Stimulated activated CD4-positive, alpha-beta T cell treated with anti-CD3 and anti-CD28 coated beads, Interleukin-4, amount 100 ng/mL, for 4 hours (primary cell): Measurements from ENCODE around the gene PHETA2.

Experiments used
- DNase-seq, 2 experiments: peaks; one replicate each; pipeline ENCODE4 v3.0.0-alpha.2; 2020

The PHETA2 gene, protein sequence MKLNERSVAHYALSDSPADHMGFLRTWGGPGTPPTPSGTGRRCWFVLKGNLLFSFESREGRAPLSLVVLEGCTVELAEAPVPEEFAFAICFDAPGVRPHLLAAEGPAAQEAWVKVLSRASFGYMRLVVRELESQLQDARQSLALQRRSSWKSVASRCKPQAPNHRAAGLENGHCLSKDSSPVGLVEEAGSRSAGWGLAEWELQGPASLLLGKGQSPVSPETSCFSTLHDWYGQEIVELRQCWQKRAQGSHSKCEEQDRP

DNA sequence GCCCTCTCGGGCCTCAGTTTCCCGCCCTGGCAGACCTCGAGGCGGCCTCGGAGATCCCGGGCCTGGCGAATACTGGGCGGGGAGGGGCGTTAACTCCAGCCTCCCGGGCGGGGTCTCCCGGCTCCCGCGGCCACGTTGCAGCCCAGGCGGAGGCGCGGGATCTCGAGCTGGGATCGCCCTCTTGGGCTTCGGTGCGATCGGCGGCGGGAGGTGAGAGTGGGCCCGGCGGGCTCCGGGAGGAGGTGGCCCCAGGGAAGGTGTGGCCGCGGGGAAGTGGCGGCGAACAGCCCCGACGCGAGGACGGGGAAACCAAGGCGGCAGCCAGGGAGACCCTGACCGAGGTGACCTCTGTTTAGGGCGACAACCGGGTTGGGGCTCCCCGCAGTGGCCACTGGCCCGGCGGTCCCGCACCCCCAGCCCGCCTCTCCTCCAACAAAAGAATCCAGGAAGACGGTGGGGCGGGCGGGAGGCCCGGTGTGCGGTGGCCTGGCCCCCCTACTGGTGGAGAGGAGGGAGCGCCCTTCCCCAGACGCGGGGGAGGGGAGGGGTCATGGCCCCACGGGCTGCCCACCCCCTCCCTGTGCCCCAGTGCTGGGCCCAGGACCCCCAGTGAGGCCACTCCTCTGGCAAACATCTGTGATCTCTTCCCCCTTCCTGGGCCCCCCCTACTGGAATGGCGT lies at the start of gene PHETA2:
Gene PHETA2, plus strand, starts transcription at position 117 of the 680 bp plus-strand sequence. CDS start 3,046 bp downstream, outside the sequence.
- DNase-seq, result peak; percentile 32 to 56

DNA sequence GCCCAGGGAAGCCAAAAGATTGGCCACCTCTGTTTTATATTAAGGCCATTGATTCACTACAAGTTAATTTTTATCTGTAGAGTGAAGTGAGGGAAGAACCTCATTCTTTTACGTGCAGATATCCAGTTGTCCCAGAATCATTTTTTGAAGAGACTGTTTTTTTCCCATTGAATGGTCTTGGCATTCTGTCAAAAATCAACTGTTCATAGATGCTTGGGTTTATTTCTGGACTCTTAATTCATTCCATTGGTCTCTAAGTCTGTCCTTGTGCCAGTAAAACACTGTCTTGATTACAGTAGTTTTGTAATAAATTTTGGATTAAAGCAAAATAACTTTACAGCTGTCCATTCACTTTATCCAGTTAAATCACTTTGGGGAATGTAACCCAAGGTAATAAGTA lies 48.6 kb upstream of the PHETA2 start:
- no peak for DNase-seq

DNA sequence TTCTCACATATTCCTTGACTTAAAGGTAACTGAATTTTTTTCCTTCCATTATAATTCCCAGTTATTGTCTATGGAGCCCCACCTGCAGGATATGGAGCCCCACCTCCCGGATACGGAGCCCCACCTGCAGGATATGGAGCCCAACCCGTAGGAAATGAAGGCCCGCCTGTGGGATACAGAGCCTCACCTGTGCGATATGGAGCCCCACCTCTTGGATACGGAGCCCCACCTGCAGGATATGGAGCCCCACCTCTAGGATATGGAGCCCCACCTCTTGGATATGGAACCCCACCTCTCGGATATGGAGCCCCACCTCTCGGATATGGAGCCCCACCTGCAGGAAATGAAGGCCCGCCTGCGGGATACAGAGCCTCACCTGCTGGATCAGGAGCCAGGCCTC lies 47.3 kb upstream of the PHETA2 start:
- no peak for DNase-seq

DNA sequence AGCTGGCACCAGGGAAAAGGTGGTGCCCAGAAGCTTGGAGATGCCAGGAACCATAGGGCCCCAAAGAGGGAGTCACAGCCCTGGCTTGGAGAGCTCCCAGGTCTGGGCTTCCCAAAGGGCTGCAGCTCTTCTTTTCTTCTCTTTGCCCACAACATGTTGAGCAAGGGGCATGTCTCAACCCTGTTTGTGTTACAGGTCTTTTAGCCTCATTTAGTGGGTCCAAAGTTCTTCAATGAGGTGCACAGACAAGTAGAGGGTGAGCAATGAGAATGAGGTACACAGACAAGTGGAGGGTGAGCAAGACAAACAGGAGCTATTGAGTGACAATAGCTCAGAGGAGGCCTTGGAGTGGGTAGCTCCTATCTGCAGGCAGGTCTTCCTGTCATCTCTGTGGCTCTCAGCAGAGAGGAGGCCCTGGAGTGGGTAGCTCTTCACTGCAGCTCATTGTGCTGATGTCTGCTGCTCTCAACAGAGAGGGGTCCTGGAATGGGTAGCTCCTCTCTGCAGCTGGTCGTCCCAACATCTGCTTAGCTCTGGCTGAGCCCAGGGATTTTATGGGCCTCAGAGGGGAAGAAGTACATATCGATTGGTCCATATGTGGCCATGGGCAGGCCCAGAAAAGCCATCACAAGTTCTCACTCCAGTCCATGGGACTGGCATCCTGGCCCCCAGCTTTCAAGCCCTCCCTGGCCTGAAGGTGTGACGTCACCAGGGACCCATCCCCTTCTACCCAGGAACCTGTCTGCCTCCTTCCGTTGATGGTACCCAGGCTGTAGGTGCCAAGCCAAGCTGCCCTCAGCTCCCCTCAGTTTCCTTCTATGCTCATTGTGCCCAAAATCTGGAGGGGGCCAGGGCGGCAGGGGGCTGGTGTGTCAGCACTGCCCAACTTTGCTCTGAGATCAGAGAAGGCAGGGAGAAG lies 40.5 kb upstream of the PHETA2 start:
- DNase-seq, result no peak

DNA sequence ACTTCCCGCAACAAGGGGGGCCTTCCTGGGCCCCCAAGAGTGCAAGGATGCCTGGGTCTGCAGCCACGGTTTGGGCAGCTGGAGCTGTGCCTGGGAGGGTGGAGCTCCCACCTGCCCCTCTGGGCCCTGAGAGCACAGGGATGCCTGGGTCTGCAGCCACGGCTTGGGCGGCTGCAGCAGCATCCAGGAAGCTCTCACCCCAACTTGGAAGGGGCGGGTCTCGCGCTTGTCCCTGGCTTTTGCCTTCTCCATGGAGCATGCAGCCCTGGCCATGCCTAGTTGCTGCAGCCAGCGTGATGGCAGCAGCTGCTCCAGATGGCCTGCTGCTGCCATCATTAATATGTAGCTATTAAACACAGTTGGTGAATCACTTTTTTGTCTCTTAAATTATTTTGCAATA lies 38.8 kb upstream of the PHETA2 start:
- no peak for DNase-seq

DNA sequence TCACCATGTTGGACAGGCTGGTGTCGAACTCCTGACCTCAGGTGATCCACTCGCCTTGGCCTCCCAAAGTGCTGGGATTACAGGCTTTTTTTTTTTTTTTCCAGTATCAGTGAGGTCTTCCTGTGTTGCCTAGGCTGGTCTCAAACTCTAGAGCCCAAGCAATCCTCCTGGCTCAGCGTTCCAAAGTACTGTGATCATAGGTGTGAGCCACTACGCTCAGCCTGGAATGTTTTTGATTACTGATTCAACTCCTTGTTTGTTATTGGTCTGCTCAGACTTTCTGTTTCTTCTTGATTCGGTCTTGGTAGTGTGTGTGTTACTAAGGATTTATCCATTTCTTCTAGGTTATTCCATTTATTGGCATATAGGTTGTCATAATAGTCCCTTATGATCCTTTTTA lies 34.8 kb upstream of the PHETA2 start:
- DNase-seq, result no peak

DNA sequence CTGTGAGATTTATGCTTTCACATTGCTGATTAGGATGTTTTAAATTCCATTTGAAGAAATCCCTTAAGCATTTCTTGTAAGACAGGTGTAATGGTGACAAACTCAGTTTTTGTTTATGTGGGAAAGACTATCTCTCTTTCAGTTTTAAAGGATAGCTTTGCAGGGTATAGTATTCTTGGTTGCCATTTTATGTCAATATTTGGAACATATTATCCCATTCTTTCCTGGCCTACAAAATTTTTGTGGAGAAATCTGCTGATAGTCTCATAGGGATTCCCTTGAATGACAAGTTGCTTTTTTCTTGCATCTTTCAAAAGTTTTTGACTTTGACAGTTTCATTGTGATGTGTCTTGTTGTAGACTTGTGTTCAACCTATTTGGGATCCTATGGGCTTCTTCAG lies 32.3 kb upstream of the PHETA2 start:
- DNase-seq, result no peak

DNA sequence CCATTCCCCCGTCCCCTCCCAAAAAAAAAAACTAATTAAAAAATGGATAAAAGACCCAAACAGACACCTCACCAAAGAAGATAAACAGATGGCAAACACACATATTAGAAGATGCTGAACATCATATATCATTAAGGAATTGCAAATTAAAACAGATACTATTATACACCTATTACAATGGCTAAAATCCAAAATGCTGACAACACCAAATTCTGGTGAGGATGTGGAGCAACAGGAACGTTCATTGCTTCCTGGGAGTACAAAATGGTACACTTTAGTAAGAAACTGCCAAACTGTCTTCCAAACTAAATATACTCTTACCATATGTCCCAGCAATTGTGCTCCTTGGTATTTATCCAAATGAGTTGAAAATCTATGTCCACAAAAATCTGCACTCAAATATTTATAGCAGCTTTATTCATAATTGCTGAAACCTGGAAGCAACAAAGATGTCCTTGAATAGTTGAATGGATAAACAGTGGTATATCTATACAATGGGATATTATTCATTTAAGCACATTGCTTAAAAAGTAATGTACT lies 23.3 kb upstream of the PHETA2 start:
- DNase-seq, result no peak

DNA sequence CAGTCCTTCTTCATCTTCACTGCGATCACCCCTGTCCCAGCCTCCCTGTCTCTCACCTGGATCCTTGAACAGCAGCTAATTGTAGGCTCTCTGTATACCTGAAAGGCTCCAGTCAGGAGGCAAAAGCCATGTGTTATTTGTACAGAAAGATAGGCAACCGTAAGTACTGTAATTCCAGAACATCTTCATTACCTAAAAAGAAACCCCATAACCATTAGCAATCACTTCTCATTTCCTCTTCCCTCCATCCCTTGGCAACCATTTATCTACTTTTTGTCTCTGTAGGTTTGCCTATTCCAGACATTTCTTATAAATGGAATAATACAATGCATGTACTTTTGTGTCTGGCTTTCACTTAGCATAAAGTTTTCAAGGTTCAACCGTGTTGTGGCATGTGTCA lies 21.3 kb upstream of the PHETA2 start:
- no peak for DNase-seq

DNA sequence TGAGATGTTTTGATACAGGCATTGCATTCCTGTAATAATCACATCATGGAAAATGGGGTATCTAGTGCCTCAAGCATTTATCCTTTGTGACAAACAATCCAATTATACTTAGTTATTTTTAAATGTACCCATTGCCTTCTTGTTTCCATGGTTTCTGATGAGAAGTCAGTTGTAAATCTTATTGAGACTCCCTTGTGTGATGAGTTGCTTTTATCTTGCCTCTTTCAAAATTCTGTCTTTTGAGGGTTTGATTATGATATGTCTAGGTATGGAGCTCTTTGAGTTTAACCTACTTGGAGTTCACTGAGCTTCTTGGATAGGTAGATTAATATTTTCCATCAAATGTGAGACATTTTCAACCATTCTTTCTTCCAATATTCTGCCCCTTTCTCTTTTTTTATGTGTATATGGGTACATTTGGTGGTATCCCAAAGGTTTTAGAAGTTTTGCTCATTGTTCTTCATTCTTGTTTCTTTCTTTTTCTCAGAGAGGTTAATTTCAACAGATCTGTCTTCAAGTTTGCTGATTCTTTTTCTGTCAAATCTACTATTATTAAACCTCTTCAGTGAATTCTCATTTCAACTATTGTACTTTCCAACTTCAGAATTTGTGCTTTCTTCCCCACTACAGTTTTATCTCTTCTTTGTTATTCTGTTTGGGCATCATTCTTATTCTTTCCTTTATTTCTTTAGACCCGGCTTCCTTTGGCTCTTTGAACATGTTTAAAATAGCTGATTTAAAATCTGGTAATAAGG lies 17.1 kb upstream of the PHETA2 start:
- DNase-seq, result no peak

DNA sequence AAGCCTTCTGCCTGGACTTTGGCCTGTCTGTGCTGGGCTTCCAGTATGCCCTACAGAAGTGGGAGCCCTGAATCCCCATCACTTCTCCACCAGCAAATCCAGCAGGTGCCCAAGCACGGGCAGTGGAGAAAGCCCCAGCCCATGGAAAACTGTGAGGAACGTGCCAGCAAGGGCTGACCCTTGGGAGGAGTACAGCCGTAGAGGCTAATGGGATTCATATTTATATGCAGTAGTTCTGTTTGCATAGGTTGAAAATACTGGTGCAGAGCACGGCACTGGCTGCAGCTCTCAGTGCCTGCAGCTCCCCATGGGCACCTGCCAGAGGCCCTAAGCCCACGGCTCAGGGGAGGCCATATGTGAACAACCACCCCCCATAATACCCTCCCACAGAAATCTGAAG lies 13.6 kb upstream of the PHETA2 start:
- no peak for DNase-seq

DNA sequence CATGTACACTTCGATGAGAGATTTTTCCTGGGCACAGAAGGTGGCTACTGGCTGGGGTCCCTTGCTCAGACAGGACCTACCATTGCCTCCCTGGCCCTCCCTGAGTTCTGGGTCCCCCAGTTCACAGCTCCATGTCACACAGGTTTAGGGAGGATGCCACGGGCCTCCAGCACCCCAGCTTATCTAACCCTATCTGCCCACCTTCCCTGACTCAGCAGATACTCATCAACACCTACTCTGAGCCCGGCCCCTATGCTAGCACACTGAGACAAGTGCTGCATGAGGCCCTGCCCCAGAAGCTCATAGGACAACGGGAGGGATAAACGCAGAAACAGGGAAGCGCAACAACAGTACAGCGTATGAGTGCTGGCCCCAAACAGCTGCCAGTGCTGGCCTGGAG lies 13.0 kb upstream of the PHETA2 start:
- DNase-seq, result no peak

DNA sequence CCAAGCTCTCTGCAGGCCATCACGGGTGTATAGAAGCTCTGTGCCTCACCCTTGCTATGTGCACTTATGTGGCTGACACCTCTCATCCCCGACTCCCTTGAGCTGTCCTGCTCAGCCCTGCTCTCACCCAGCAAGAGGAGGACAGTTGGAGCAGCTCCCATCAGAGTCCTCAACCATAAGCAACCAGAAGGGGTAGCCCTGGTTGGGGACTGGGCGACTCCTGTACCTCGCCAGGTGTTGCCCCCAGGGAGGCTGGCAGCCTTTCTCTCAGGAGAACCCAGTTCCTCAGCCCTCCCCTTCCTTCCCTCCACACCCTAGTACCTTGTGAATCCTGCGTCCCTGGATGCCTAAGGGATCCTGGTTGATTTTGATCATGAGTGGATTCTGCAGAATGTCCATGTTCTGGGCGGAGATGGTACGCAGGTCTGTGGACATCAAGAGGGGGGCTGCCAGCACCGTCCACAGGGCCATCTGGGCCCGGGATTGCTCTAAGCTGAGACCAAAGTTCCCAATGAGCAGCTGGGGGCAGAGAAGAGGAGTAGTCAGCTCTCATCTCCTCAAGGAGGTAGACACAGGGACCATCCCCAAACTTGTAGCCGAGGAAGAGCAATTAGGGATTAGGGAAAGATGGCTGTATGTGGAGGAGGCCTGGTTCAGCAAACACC lies 11.4 kb upstream of the PHETA2 start:
- no peak for DNase-seq

DNA sequence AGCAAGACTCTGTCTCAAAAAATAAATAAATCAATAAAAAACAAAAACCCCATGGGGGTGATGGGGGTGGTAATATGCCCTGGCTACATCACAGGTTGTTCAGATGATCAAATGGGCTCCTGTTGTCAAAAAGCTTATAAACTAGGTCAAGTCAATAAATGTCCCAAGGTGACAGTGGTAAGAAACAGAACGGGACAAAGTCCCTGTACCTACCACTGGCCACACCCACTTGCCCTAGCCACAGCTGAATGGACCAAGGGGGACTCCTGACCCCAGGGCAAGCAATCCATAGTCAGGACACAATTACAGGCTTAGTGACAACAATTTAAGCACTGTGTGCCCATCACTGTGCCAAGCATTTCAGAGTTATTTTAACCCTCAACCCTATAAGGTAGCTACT lies 9.4 kb upstream of the PHETA2 start:
- DNase-seq, result no peak

DNA sequence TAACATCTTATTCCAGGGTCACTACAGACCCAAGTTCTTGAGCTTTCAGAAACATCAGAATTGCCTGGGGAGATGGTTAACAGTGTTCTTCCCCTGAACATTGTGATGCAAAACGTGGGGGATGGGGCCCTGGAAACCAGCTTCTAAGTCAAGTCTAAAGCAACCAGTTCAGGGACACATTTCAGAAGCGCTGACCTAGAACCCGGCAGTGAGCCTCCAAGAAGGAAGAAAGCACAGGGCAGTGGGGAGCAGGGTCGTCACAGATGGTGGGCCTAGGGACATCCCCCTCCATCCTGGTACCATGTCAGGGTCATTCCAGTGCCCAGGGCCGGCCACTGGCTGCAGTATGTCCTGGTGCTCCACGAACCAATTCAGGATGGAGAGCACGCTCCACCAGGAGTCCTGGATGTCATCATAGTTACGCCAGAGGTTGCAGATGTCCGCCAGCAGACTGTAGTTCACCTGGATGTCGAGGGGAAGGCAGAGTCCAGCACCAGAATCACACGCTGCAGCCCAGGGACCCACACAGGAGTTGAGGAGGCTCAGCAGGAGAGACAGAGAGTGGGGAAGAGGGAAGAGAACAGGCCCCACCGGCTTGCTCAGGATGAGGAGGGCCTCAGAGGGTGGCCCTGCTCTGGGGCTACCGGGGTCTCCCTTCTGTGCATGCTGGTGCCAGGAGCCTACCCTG lies 8.5 kb upstream of the PHETA2 start:
- no peak for DNase-seq

DNA sequence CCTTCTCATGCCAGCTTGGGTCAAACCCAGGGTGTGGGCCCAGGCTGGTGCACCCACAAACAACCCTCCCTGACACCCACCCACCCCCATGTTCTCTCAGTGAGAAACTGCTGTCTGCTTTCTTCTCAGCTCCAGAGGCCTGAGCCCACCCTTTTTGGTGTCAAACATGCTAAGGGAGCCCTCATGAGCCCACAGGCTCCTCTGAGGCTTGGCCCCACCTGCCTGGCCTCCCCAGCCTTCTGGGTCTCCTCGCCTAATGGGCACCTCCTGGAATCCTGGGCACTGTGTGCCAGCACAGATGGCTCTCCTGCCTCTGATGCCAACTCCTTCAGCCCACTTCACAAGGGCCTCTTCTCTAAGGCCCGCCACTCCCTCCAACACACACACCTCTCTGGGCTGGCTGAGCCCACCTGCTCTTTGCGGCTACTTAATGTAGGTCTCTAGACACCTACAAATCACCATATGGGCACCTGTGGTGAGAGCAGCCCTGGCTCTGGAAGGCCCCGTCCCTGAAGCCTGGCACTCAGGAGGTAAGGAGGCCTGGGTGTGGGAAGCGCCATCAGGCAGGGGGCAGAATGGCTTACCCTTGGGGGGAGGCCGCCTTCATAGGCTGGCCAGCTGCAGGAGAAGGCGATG lies 7.8 kb upstream of the PHETA2 start:
- DNase-seq, result no peak

DNA sequence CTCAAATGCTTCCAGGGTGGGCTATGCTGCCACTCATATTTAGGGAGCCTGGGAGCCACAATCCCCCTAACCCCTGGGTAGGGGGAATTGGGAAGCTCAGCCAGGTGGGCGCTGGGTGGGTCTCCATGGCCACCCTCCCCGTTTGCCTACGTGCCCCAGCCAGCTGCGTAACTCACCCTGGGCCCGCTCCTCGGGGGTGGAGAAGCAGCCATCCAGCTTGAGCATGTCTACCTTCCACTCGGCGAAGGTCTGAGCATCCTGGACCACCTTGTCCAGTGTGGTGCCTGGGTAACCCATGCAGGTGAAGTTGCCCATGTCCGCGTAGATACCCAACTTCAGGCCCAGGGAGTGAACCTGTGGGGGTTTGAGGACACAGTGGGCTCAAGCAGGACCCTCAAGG lies 7.1 kb upstream of the PHETA2 start:
- no peak for DNase-seq

DNA sequence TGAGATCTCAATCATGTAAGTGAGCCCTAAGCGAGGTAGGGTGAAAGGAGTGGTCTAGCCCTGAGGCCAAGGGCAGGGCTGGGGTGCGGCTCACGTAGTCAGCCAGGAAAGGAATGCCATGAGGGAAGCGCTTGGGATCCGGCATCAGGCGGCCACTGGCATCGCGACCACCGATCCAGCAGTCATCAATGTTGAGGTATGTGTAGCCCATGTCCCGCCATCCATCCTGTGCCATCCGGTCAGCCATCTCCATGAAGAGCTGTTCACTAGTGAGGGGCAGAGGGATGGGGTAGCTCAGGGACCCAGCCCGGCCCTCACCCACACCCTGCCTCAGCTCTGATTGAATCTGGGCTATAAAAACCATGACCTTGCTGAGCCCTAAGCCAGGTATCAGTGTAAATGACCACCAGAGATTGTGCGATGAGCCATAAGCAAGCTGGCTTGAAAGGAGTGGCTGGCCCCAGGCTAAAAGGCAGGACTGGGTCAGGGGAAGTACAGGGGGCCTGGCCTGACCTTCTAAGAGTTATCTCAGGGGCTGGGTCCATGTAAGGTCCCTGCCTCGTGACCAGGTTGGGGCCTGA lies 6.3 kb upstream of the PHETA2 start:
- no peak for DNase-seq

DNA sequence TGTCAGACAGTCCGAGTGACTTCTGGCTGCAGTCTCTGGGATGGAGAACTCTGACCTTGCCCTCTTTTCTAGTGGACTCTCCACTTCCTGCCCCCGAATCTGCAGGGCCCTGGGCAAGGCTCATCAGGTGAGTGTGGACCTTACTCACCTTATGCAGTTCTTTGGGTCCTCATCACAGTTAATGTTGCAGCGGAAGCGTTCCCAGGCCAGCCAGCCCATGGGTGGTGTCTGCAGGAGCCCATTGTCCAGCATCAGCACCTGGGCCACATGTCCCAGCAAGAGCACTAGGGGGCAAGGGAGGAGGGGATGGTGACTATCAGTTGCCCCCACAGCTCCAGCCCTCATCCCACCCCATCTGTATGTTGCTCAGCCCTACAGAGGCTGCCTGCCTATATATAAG lies 5.8 kb upstream of the PHETA2 start:
- DNase-seq, result no peak

DNA sequence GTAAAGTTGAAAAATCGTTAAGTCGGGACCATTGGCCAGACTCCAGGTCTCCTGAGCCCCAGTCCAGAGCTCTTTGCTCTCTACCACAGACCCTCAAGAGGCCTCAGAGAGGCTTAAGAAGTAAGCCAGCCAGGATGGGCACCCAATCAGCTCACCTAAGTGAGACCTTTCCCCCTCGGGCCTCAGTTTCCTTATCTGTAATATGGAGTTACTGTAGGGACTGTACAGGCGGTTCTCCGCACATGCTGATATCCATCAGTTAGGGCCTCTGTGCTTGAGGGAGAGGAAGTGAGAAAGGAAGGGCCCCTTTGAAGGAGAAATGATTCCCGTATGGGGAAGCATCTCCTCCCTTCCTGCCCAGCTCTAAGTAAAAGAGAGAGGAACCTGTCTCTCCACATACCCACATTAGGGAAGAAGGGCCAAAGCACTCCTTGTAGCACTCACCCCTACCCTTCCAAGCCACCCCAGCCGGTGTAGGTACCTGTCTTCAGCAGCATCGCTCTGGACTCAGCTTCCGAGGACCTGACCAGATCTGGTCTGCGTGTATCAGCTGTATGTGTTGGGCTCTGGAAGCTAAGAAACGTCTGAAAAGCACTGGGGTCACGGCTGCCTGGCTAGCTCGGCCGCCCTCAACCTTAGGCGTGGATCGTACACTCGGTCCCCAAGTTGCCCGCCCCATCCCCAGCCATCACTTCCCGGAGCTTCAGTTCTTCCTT lies 4.1 kb upstream of the PHETA2 start:
- DNase-seq, result no peak
